ENCODE data around the gene SLC9C2.
"Not testable (repeated sequence)": the region's sequence is repeated elsewhere in the genome, so short reads cannot be mapped to it uniquely, and the experiment has no call there.

DNA sequence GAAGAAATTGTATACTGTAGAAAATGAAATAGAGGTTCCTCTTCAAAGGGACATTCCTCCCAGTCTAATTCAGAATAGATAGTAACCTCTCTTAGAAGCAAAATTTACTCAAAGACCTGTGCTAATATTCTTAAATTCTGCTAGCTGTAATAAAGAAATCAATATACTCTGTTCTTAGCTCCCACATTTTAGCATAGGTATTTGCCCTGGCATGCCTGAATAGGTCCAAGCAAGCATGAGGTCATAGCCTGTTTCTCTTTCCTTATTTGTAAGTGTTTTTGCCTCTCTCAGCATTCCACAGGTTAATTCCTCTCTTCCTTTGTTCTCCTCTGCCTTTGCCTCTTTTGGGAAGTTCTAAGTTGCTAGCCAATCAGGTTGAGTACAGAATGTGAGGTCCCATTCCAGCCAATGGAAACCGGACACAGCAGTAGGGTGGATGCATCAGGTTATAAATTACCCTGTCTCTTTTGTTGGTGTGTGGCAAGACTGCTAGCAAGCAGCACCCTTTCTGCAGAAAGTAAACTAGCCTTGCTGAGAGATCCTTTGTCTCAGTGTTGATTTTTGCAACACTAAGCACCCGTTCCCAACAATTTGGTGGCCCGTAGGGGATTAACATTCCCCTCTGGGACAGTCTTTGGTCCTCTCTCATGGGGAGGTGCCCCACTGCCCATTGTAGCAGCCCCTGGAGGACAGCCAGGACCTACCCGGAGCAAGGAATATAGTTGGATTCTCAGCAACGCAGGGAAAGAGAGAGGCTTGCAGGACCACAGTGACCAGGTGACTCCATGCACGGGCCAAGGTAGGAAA is 34.6 kb upstream of the SLC9C2 start:
- TF ChIP-seq, protein P1, sequence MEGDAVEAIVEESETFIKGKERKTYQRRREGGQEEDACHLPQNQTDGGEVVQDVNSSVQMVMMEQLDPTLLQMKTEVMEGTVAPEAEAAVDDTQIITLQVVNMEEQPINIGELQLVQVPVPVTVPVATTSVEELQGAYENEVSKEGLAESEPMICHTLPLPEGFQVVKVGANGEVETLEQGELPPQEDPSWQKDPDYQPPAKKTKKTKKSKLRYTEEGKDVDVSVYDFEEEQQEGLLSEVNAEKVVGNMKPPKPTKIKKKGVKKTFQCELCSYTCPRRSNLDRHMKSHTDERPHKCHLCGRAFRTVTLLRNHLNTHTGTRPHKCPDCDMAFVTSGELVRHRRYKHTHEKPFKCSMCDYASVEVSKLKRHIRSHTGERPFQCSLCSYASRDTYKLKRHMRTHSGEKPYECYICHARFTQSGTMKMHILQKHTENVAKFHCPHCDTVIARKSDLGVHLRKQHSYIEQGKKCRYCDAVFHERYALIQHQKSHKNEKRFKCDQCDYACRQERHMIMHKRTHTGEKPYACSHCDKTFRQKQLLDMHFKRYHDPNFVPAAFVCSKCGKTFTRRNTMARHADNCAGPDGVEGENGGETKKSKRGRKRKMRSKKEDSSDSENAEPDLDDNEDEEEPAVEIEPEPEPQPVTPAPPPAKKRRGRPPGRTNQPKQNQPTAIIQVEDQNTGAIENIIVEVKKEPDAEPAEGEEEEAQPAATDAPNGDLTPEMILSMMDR (IDR thresholded peaks at IDR 0.05), result not testable (repeated sequence)
- not testable (repeated sequence) for TF ChIP-seq POLR2A (IDR thresholded peaks at IDR 0.05)
